H1 (cell line): Measurements from ENCODE around the gene CHRD. TPM values are rescaled to one million over a fixed set of nuclear protein-coding genes. Genes with fewer than 3 reads are reported as not detected.

Experiments used
- JUN ChIP-seq: IDR thresholded peaks from 2 replicates; pipeline ENCODE4 v1.6.1; 2011; ENCODE audit warnings: low read depth, mild to moderate bottlenecking, improper control_type of control experiment, low read length
- RFX5 ChIP-seq: IDR thresholded peaks from 2 replicates; pipeline ENCODE4 v1.6.1; 2011; ENCODE audit warnings: low read depth, low read length, improper control_type of control experiment, borderline replicate concordance
- RNF2 ChIP-seq: fragments of 200-900, 300-1000 bp; sonication (generic); IDR thresholded peaks from 2 replicates; pipeline ENCODE4 v1.7.1; 2016; ENCODE audit warnings: borderline replicate concordance, low read depth, mild to moderate bottlenecking, antibody characterized with exemption, low read length; ENCODE audit not compliant: poor library complexity, severe bottlenecking; ENCODE audit errors: missing control alignments
- polyA plus RNA-seq, 7 experiments: library from polyadenylated mRNA; depleted of rRNA in 3 of 7; stranded (reverse) in 5 of 7; unstranded in 2 of 7; fragments of >200 nt in 5 of 7; fragments of 200-250 nt in 2 of 7; gene quantifications; 1 replicate in 5 of 7; 2 replicates in 1 of 7; 4 replicates in 1 of 7; pipeline versions ENCODE4 v1.2.1 to v1.2.3, GENCODE V29; 2011 to 2013; ENCODE audit warnings: missing spikeins in 2 of 7, mixed read lengths in 2 of 7
- total RNA-seq: library from RNA; stranded (reverse); fragmentation: NEBNext Ultra II Directional; extraction: Animal tissue kit (Norgen Biotek cat#: 25700); gene quantifications from 2 replicates; pipeline ENCODE4 v1.2.1, GENCODE V29; 2021

The CHRD gene
- total and polyA plus RNA-seq, 2 of the 8 experiments (the other 6 are each of a cell fraction or from before 2014, with no cell fraction given): 0.62 to 0.86 TPM

- TF ChIP-seq RNF2 (no peak), RFX5 (no peak), JUN (no peak)
Observed at GRCh38 chr3:184409946-184410500, 30.2 kb downstream of the CHRD start (continued).
